Measurements from ENCODE around the gene EFCAB5. TPM values are rescaled to one million over a fixed set of nuclear protein-coding genes. Genes with fewer than 3 reads are reported as not detected.
"Not testable (repeated sequence)": the region's sequence is repeated elsewhere in the genome, so short reads cannot be mapped to it uniquely, and the experiment has no call there.

The EFCAB5 gene
- total and polyA plus RNA-seq, 2 donors (not counting 1 experiment from before 2014, with no cell fraction given) = 0.54 to 3.0 TPM

GRCh38 chr17:30086896-30087295, 145.5 kb downstream of the EFCAB5 start:
- ATAC-seq (ENCODE audit: low read depth) (no peak), DNase-seq (no peak)
- Mint-ChIP-seq H3K9me3 (ENCODE audit: insufficient read depth) (no peaks in the 10 kb centered on the region), H3K27ac (no peak overlapping the region), H3K27me3 (peaks cover 31% of the 10 kb centered on the region), H3K4me3 (no peak overlapping the region), H3K4me1 (no peaks in the 10 kb centered on the region)
- intact Hi-C loops (cut with micrococcal nuclease) = no loop called here
- no peak overlapping the region for H3K4me2 ChIP-seq (replicated peaks; ENCODE audit: low read depth, low read length, poor library complexity, severe bottlenecking)
- POLR2A ChIA-PET = interaction anchor here (0.6 kb wide), 1 partner anchor 273 kb away, joined by 4 read pairs; no protein-coding TSS in a partner anchor
- no peak overlapping the region for H3K9ac ChIP-seq (ENCODE audit: low read length)
- H3K27ac ChIP-seq (ENCODE audit: low read length in 2 of 2) = no peak overlapping the region
- no peaks in the 10 kb centered on the region for H4K20me1 ChIP-seq (ENCODE audit: control insufficient read depth, insufficient read depth, low read length, poor library complexity, severe bottlenecking)
- H3K36me3 ChIP-seq (replicated peaks in 1 of 2; ENCODE audit: control extremely low read depth in 1 of 2, control insufficient read depth in 1 of 2, extremely low read depth in 1 of 2, insufficient read depth in 2 of 2, low read length in 1 of 2) = no peaks in the 10 kb centered on the region
- no peaks in the 10 kb centered on the region for H3K79me2 ChIP-seq (ENCODE audit: control insufficient read depth, insufficient read depth, low read length)
- WGBS (ENCODE audit: insufficient coverage) = no CpG with 5 or more reads among the region's 2 CpGs
- no peak overlapping the region for H2AFZ ChIP-seq (ENCODE audit: insufficient read depth, low read depth, low read length, poor library complexity, severe bottlenecking)
- TF ChIP-seq CTCF (IDR thresholded peaks at IDR 0.05) (no peak), EZH2 (IDR thresholded peaks at IDR 0.05; ENCODE audit: borderline replicate concordance, insufficient read depth, low read depth, low read length, poor library complexity, severe bottlenecking) (no peak)
- H3K27me3 ChIP-seq (replicated peaks in 1 of 4; ENCODE audit: control extremely low read depth in 1 of 4, control insufficient read depth in 3 of 4, insufficient read depth in 4 of 4, low read length in 3 of 4) = peaks cover 0 to 3% (median 0%) of the 10 kb centered on the region in 4 experiments
- H3K9me3 ChIP-seq (ENCODE audit: control extremely low read depth in 1 of 3, control insufficient read depth in 2 of 3, insufficient read depth in 1 of 3, low read length in 2 of 3) = no peaks in the 10 kb centered on the region
- no peak overlapping the region for H3K4me3 ChIP-seq (ENCODE audit: control extremely low read depth in 1 of 5, extremely low read depth in 1 of 5, insufficient read depth in 1 of 5, low read depth in 2 of 5, low read length in 4 of 5)
- H3K4me1 ChIP-seq (ENCODE audit: control insufficient read depth in 2 of 2, insufficient read depth in 2 of 2, low read length in 2 of 2) = no peaks in the 10 kb centered on the region
- CTCF ChIA-PET = interaction anchor here (0.8 to 13.5 kb wide), 3 partner anchors 18 to 831 kb away, joined by 3 to 124 read pairs (median 4); no protein-coding TSS in a partner anchor

- H3K4me3 ChIP-seq (ENCODE audit: control extremely low read depth in 1 of 5, extremely low read depth in 1 of 5, insufficient read depth in 1 of 5, low read depth in 2 of 5, low read length in 4 of 5); H3K27ac Mint-ChIP-seq; H3K9ac ChIP-seq (ENCODE audit: low read length); H2AFZ ChIP-seq (ENCODE audit: insufficient read depth, low read depth, low read length, poor library complexity, severe bottlenecking); H3K27ac ChIP-seq (ENCODE audit: low read length in 2 of 2); H3K9me3 Mint-ChIP-seq (ENCODE audit: insufficient read depth); H3K9me3 ChIP-seq (ENCODE audit: control extremely low read depth in 1 of 3, control insufficient read depth in 2 of 3, insufficient read depth in 1 of 3, low read length in 2 of 3); H3K79me2 ChIP-seq (ENCODE audit: control insufficient read depth, insufficient read depth, low read length); H3K36me3 ChIP-seq (replicated peaks in 1 of 2; ENCODE audit: control extremely low read depth in 1 of 2, control insufficient read depth in 1 of 2, extremely low read depth in 1 of 2, insufficient read depth in 2 of 2, low read length in 1 of 2); H3K4me1 Mint-ChIP-seq; POLR2A ChIA-PET; H4K20me1 ChIP-seq (ENCODE audit: control insufficient read depth, insufficient read depth, low read length, poor library complexity, severe bottlenecking); H3K4me2 ChIP-seq (replicated peaks; ENCODE audit: low read depth, low read length, poor library complexity, severe bottlenecking); intact Hi-C loops (cut with micrococcal nuclease); H3K27me3 ChIP-seq (replicated peaks in 1 of 4; ENCODE audit: control extremely low read depth in 1 of 4, control insufficient read depth in 3 of 4, insufficient read depth in 4 of 4, low read length in 3 of 4); H3K4me3 Mint-ChIP-seq; ATAC-seq (ENCODE audit: low read depth); H3K4me1 ChIP-seq (ENCODE audit: control insufficient read depth in 2 of 2, insufficient read depth in 2 of 2, low read length in 2 of 2); DNase-seq: not testable (repeated sequence)
- H3K27me3 Mint-ChIP-seq = peaks cover 31% of the 10 kb centered on the region
- CTCF ChIA-PET = interaction anchor here (0.9 to 13.5 kb wide), 3 partner anchors 19 to 831 kb away, joined by 3 to 124 read pairs (median 3); no protein-coding TSS in a partner anchor
- WGBS (ENCODE audit: insufficient coverage) = no CpG with 5 or more reads among the region's 3 CpGs
Observed at GRCh38 chr17:30087431-30087830, 146.0 kb downstream of the EFCAB5 start.
